ENCODE data around the gene RBFOX1.
"Not testable (repeated sequence)": the region's sequence is repeated elsewhere in the genome, so short reads cannot be mapped to it uniquely, and the experiment has no call there.

The RBFOX1 gene

DNA sequence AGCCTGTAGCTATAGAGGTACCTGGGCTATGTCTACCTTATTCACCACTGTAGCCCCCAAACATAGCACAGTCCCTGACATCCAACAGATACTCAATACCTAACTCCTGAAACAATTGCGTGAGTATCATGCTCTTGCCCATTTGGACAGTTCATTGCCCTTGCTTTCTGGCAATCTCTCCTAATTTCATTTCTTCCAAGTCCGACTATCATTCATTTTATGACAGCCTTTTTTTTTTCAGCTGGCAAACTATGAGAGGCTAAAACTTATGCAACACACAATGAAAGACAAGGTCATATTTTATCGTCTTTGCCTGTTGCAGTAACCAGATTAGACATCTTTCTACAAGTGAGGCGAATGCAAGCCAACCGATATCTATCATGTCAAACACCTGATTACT is 169.2 kb downstream of the RBFOX1 start:
- Histone ChIP-seq H3K4me2 (ENCODE audit: low read depth, low read length, poor library complexity, severe bottlenecking) (no peak overlapping the region), H3K9ac (ENCODE audit: low read depth, low read length, poor library complexity, severe bottlenecking) (no peak overlapping the region), H2AFZ (ENCODE audit: low read length) (no peak overlapping the region), H3F3A (ENCODE audit: low read depth) (no peaks in the 10 kb centered on the region), H4K20me1 (ENCODE audit: insufficient read depth, low read length, poor library complexity, severe bottlenecking) (no peaks in the 10 kb centered on the region), H3K36me3 (ENCODE audit: insufficient read depth, low read length) (no peaks in the 10 kb centered on the region), H3K4me3 (ENCODE audit: low read length, poor library complexity, severe bottlenecking) (no peak overlapping the region), H3K27me3 (ENCODE audit: insufficient read depth, low read length, poor library complexity, severe bottlenecking) (no peaks in the 10 kb centered on the region), H3K79me2 (ENCODE audit: insufficient read depth, low read length) (no peaks in the 10 kb centered on the region), H3K9me3 (ENCODE audit: insufficient read depth, low read depth, low read length) (no peaks in the 10 kb centered on the region), H3K9me2 (replicated peaks; ENCODE audit: low read depth, low read length) (no peaks in the 10 kb centered on the region), H3K4me1 (ENCODE audit: insufficient read depth, low read length, poor library complexity, severe bottlenecking) (no peaks in the 10 kb centered on the region)
- TF ChIP-seq EZH2phosphoT487 (IDR thresholded peaks at IDR 0.05; ENCODE audit: borderline replicate concordance) = no peak
- TF ChIP-seq, protein P1, sequence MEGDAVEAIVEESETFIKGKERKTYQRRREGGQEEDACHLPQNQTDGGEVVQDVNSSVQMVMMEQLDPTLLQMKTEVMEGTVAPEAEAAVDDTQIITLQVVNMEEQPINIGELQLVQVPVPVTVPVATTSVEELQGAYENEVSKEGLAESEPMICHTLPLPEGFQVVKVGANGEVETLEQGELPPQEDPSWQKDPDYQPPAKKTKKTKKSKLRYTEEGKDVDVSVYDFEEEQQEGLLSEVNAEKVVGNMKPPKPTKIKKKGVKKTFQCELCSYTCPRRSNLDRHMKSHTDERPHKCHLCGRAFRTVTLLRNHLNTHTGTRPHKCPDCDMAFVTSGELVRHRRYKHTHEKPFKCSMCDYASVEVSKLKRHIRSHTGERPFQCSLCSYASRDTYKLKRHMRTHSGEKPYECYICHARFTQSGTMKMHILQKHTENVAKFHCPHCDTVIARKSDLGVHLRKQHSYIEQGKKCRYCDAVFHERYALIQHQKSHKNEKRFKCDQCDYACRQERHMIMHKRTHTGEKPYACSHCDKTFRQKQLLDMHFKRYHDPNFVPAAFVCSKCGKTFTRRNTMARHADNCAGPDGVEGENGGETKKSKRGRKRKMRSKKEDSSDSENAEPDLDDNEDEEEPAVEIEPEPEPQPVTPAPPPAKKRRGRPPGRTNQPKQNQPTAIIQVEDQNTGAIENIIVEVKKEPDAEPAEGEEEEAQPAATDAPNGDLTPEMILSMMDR (conservative IDR thresholded peaks at IDR 0.05; ENCODE audit: low read length) = no peak

DNA sequence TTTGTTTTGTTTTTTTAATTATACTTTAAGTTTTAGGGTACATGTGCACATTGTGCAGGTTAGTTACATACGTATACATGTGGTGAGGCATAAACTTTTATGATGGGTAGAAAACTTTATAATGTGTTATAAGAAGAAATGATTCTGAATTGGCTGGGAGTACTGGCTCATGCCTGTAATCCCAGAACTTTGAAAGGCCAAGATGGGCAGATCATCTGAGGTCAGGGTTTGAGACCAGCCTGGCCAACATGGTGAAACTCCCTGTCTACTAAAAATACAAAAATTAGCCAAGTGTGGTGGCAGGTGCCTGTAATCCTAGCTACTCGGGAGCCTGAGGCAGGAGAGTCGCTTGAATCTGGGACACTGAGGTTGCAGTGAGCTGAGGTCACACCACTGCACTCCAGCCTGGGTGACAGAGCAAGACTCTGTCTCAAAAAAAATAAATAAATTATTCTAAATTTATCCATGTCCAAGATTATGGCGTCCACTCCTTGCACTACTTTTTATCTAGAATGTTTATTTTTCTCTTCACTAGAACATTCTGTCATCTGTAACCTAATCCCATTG is 170.0 kb downstream of the RBFOX1 start:
- not testable (repeated sequence) for H3K36me3 ChIP-seq (ENCODE audit: insufficient read depth, low read length); H3K4me1 ChIP-seq (ENCODE audit: insufficient read depth, low read length, poor library complexity, severe bottlenecking); H3K4me2 ChIP-seq (ENCODE audit: low read depth, low read length, poor library complexity, severe bottlenecking); H3K9ac ChIP-seq (ENCODE audit: low read depth, low read length, poor library complexity, severe bottlenecking); H3K9me2 ChIP-seq (replicated peaks; ENCODE audit: low read depth, low read length); H3K79me2 ChIP-seq (ENCODE audit: insufficient read depth, low read length); H2AFZ ChIP-seq (ENCODE audit: low read length); H3F3A ChIP-seq (ENCODE audit: low read depth); H3K9me3 ChIP-seq (ENCODE audit: insufficient read depth, low read depth, low read length); H3K27me3 ChIP-seq (ENCODE audit: insufficient read depth, low read length, poor library complexity, severe bottlenecking); H3K4me3 ChIP-seq (ENCODE audit: low read length, poor library complexity, severe bottlenecking); H4K20me1 ChIP-seq (ENCODE audit: insufficient read depth, low read length, poor library complexity, severe bottlenecking)

DNA sequence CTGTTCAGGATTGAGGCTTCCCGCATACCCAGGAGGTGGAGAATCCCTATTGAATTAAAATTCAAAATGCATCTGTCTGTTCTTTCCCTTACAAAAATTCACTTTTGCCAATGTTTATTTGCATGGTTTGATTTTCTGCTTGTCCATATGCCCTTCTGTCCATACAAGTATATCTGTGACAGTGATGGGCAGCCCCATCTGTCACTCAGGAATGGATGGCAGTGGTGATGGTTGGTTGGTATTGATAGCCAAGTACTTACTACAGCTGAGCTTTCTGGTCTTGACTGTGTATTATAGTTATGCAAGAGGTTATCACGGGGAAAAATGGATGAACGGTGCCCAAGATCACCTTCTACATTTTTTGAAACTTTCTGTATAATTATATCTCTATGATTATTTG is 171.0 kb downstream of the RBFOX1 start:
- no peaks in the 10 kb centered on the region for H4K20me1 ChIP-seq (ENCODE audit: insufficient read depth, low read length, poor library complexity, severe bottlenecking)
- H3K4me2 ChIP-seq (ENCODE audit: low read depth, low read length, poor library complexity, severe bottlenecking) = no peak overlapping the region
- no peaks in the 10 kb centered on the region for H3K36me3 ChIP-seq (ENCODE audit: insufficient read depth, low read length)

DNA sequence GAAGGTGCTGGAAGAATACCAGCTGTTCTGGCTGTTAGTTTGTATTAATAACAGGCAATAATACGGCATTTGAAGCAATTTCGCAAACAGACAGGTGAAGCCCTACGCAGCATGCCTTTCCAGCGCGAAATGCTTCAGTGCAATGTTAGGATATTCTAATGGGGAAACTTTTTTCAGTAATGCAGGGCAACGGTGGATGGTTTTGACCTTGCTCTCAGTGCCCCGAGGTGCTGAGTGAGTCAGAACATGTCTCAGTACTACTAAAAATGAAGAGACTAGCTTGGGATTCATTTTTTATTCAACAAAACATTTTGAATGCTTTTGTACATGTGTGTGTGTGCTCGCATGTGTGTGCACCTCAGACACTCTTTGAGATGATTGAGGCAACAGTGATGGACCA is 172.2 kb downstream of the RBFOX1 start:
- H3K36me3 ChIP-seq (ENCODE audit: insufficient read depth, low read length) = no peaks in the 10 kb centered on the region

More for the DNA sequence above, 171.0 kb downstream of the RBFOX1 start:
- TF ChIP-seq, protein P1 (conservative IDR thresholded peaks at IDR 0.05; ENCODE audit: low read length) = no peak
- Histone ChIP-seq H3K79me2 (ENCODE audit: insufficient read depth, low read length) (no peaks in the 10 kb centered on the region), H3K27me3 (ENCODE audit: insufficient read depth, low read length, poor library complexity, severe bottlenecking) (no peaks in the 10 kb centered on the region), H3K4me3 (ENCODE audit: low read length, poor library complexity, severe bottlenecking) (no peak overlapping the region), H3K9me3 (ENCODE audit: insufficient read depth, low read depth, low read length) (no peaks in the 10 kb centered on the region), H3F3A (ENCODE audit: low read depth) (no peaks in the 10 kb centered on the region), H3K9ac (ENCODE audit: low read depth, low read length, poor library complexity, severe bottlenecking) (no peak overlapping the region), H3K9me2 (replicated peaks; ENCODE audit: low read depth, low read length) (no peaks in the 10 kb centered on the region), H3K4me1 (ENCODE audit: insufficient read depth, low read length, poor library complexity, severe bottlenecking) (no peaks in the 10 kb centered on the region), H2AFZ (ENCODE audit: low read length) (no peak overlapping the region)

More for the DNA sequence above, 172.2 kb downstream of the RBFOX1 start:
- Histone ChIP-seq H3K9ac (ENCODE audit: low read depth, low read length, poor library complexity, severe bottlenecking) (no peak overlapping the region), H3K79me2 (ENCODE audit: insufficient read depth, low read length) (no peaks in the 10 kb centered on the region), H3K27me3 (ENCODE audit: insufficient read depth, low read length, poor library complexity, severe bottlenecking) (no peaks in the 10 kb centered on the region), H2AFZ (ENCODE audit: low read length) (no peak overlapping the region), H3K9me3 (ENCODE audit: insufficient read depth, low read depth, low read length) (no peaks in the 10 kb centered on the region), H3K4me3 (ENCODE audit: low read length, poor library complexity, severe bottlenecking) (no peak overlapping the region), H3K9me2 (replicated peaks; ENCODE audit: low read depth, low read length) (no peaks in the 10 kb centered on the region), H4K20me1 (ENCODE audit: insufficient read depth, low read length, poor library complexity, severe bottlenecking) (no peaks in the 10 kb centered on the region), H3K4me1 (ENCODE audit: insufficient read depth, low read length, poor library complexity, severe bottlenecking) (no peaks in the 10 kb centered on the region), H3K4me2 (ENCODE audit: low read depth, low read length, poor library complexity, severe bottlenecking) (no peak overlapping the region), H3F3A (ENCODE audit: low read depth) (no peaks in the 10 kb centered on the region)
- no peak for TF ChIP-seq EZH2phosphoT487 (IDR thresholded peaks at IDR 0.05; ENCODE audit: borderline replicate concordance)
